SK-N-SH (cell line): ENCODE results near the gene CDIPT. TPM values are rescaled to one million over a fixed set of nuclear protein-coding genes. Genes with fewer than 3 reads are reported as not detected.
"Not testable (repeated sequence)": the region's sequence is repeated elsewhere in the genome, so short reads cannot be mapped to it uniquely, and the experiment has no call there.

Experiments used
- CTCF ChIA-PET: fragments of 300-600, 350-600 bp; formaldehyde crosslinking; extraction: SDS; loops from one replicate; lab custom pipeline; 2021; lab: Yijun Ruan, JAX
- POLR2A ChIA-PET: fragments of 350-600 bp; sonication (Branson Sonifier 250); formaldehyde crosslinking; extraction: SDS; loops from one replicate; lab custom pipeline; 2020; ENCODE audit warnings: antibody characterized with exemption, inconsistent platforms; lab: Yijun Ruan, JAX
- DNase-seq: peaks from one replicate; pipeline ENCODE4 v3.0.0; 2012
- H2AFZ ChIP-seq: fragments of 200-600 bp; sonication (generic); 2 replicates; pipeline ENCODE4 v1.8.1; 2016; ENCODE audit warnings: antibody characterized with exemption, mild to moderate bottlenecking, low read depth
- H3F3A ChIP-seq: fragments of 200-600 bp; sonication (generic); replicated peaks from 2 replicates; pipeline ENCODE3; 2016; ENCODE audit warnings: antibody characterized with exemption, mild to moderate bottlenecking; ENCODE audit not compliant: insufficient read depth
- H3K27ac ChIP-seq, 2 experiments: fragments of 200-500 bp in 1 of 2; fragments of 200-600 bp in 1 of 2; sonication (Bioruptor generic) in 1 of 2; sonication (generic), shearing (Covaris generic) in 1 of 2; 2 replicates each; pipeline versions ENCODE4 v1.5.1 to v1.6.1; 2014 to 2016; ENCODE audit warnings: low read depth in 2 of 2, inconsistent platforms in 1 of 2, low read length in 1 of 2, mild to moderate bottlenecking in 1 of 2, mixed read lengths in 1 of 2
- H3K27me3 ChIP-seq: fragments of 200-600 bp; sonication (generic), shearing (Covaris generic); 2 replicates; pipeline ENCODE4 v1.6.1; 2016; ENCODE audit warnings: mixed run types; ENCODE audit not compliant: insufficient read depth
- H3K36me3 ChIP-seq, 2 experiments: fragments of 200-500 bp in 1 of 2; fragments of 200-600 bp in 1 of 2; sonication (Bioruptor generic) in 1 of 2; sonication (generic) in 1 of 2; replicated peaks in 1 of 2; 2 replicates each; pipeline versions ENCODE3 to v1.5.1; 2014 to 2016; ENCODE audit warnings: low read length in 1 of 2, mild to moderate bottlenecking in 1 of 2; ENCODE audit not compliant: insufficient read depth in 2 of 2, control insufficient read depth in 1 of 2
- H3K4me1 ChIP-seq, 2 experiments: fragments of 200-500 bp in 1 of 2; fragments of 200-600 bp in 1 of 2; sonication (Bioruptor generic) in 1 of 2; sonication (generic), shearing (Covaris generic) in 1 of 2; 2 replicates each; pipeline versions ENCODE4 v1.5.1 to v1.6.1; 2014 to 2016; ENCODE audit warnings: low read depth in 1 of 2, low read length in 1 of 2, mixed run types in 1 of 2; ENCODE audit not compliant: insufficient read depth in 2 of 2, control insufficient read depth in 1 of 2
- H3K4me2 ChIP-seq: fragments of 200-600 bp; sonication (generic), shearing (Covaris generic); 2 replicates; pipeline ENCODE4 v1.6.1; 2017; ENCODE audit warnings: mixed run types
- H3K4me3 ChIP-seq, 2 experiments: fragments of 200-500 bp in 1 of 2; fragments of 200-600 bp in 1 of 2; sonication (Bioruptor generic) in 1 of 2; sonication (generic), shearing (Covaris generic) in 1 of 2; 2 replicates each; pipeline versions ENCODE4 v1.5.1 to v1.8.1; 2014 to 2016; ENCODE audit warnings: low read depth in 2 of 2, inconsistent platforms in 1 of 2, low read length in 1 of 2, mild to moderate bottlenecking in 1 of 2, mixed read lengths in 1 of 2, moderate library complexity in 1 of 2
- H3K79me2 ChIP-seq: fragments of 200-600 bp; sonication (generic); 2 replicates; pipeline ENCODE4 v1.8.1; 2017; ENCODE audit warnings: mild to moderate bottlenecking; ENCODE audit not compliant: insufficient read depth
- H3K9ac ChIP-seq: fragments of 200-600 bp; sonication (generic); 2 replicates; pipeline ENCODE4 v1.6.1; 2017; ENCODE audit warnings: mixed run types
- H3K9me2 ChIP-seq: fragments of 200-600 bp; sonication (generic); 2 replicates; pipeline ENCODE4 v1.6.1; 2017; ENCODE audit warnings: mixed run types
- H3K9me3 ChIP-seq: fragments of 200-600 bp; sonication (generic); 2 replicates; pipeline ENCODE4 v1.6.1; 2017; ENCODE audit warnings: mixed run types, mild to moderate bottlenecking, moderate library complexity
- H4K20me1 ChIP-seq: fragments of 200-600 bp; sonication (generic); 2 replicates; pipeline ENCODE4 v1.6.1; 2017; ENCODE audit warnings: mild to moderate bottlenecking, mixed run types; ENCODE audit not compliant: insufficient read depth
- JUND ChIP-seq: IDR thresholded peaks from 2 replicates; pipeline ENCODE4 v1.4.0; 2012
- MEF2A ChIP-seq: IDR thresholded peaks from 2 replicates; pipeline ENCODE4 v1.4.0; 2012; ENCODE audit warnings: low read depth, borderline replicate concordance
- MXI1 ChIP-seq: IDR thresholded peaks from 2 replicates; pipeline ENCODE4 v1.6.1; 2012; ENCODE audit warnings: mild to moderate bottlenecking, low read depth, low read length, improper control_type of control experiment
- NFIC ChIP-seq: IDR thresholded peaks from 2 replicates; pipeline ENCODE4 v1.4.0; 2012; ENCODE audit warnings: borderline replicate concordance
- RAD21 ChIP-seq: IDR thresholded peaks from 2 replicates; pipeline ENCODE4 v1.6.1; 2012; ENCODE audit warnings: mild to moderate bottlenecking, low read length
- RXRA ChIP-seq: IDR thresholded peaks from 2 replicates; pipeline ENCODE4 v1.4.0; 2012; ENCODE audit warnings: low read depth, mild to moderate bottlenecking, borderline replicate concordance
- SMC3 ChIP-seq: IDR thresholded peaks from 2 replicates; pipeline ENCODE4 v1.6.1; 2012; ENCODE audit warnings: low read depth, low read length, improper control_type of control experiment
- WGBS: methylation state at CpG from one replicate; pipeline ENCODE4 v1.1.6; 2017; ENCODE audit warnings: low lambda C conversion rate; 5-methylcytosine and 5-hydroxymethylcytosine counted together
- polyA plus RNA-seq, 3 experiments: library from polyadenylated mRNA; depleted of rRNA; stranded (reverse); fragments of >200 nt; gene quantifications; 2 replicates each; pipeline ENCODE4 v1.2.3, GENCODE V29; 2012
- TF ChIP-seq, protein P1 (sequence below): IDR thresholded peaks from 2 replicates; pipeline ENCODE4 v1.6.1; 2012; ENCODE audit warnings: mild to moderate bottlenecking, low read depth, low read length, moderate library complexity
- TF ChIP-seq, protein P2 (sequence below): IDR thresholded peaks from 2 replicates; pipeline ENCODE4 v1.4.0; 2012; ENCODE audit warnings: low read depth, borderline replicate concordance
- TF ChIP-seq, protein P3 (sequence below): fragments of 200-600 bp; sonication (generic); IDR thresholded peaks from 2 replicates; pipeline ENCODE4 v1.6.1; 2017; ENCODE audit warnings: antibody characterized with exemption, mild to moderate bottlenecking, moderate library complexity

CDIPT gene
- polyA plus RNA-seq, 1 of the 3 experiments (the other 2 are of a cell fraction), result 90.7 TPM

DNA sequence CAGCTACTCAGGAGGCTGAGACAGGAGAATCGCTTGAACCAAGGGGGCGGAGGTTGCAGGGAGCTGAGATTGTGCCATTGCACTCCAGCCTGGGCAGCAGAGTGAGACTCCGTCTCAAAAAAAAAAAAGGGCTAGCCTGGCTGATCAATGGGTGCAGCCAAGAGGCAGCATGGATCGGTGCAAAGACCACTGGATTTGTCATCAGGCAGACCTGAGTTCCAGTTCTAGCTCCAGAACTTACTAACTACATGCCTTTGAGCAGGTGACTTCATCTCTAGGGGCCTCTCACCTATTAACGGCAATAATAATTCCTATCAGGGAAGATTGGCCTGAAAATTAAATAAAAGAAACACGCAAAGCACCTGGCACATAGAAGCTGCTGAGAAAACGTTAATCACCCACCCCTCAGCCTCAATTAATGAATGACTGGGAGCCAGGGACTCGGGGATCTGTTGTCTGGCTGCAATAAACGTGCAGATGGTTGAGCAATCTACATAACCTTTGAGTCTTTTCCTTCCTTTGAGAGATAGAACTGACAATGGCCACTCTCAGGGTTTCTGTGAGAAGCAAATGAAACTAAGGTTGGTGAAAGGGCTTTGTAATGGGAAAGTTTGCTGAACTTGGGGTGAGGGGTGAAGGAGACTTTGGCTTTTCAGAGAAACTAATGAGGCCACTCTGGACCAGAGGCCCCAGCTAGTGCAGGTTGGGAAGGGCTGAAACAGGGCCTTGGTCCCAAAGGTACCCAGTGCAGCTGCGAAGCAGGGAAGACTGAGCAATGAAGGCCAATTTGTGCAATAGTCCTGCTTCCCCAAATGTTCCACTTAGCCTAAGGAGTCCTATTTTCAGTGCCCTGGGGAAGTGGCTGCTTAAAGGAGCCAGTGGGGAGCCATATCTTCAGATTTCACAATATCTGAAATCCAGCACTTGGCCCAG is 28.8 kb upstream of the CDIPT start:
- Histone ChIP-seq H3K79me2 (no peaks in the 10 kb centered on the region), H3F3A (peaks cover 5% of the 10 kb centered on the region), H3K9me2 (no peaks in the 10 kb centered on the region), H3K36me3 (peaks cover 0 to 5% of the 10 kb centered on the region in 2 experiments), H2AFZ (no peak overlapping the region), H3K9ac (no peak overlapping the region), H3K27ac (no peak overlapping the region), H3K4me3 (no peak overlapping the region), H3K4me1 (no peaks in the 10 kb centered on the region; a peak in 1 of 4 replicates), H3K27me3 (no peaks in the 10 kb centered on the region), H4K20me1 (no peaks in the 10 kb centered on the region), H3K4me2 (no peak overlapping the region), H3K9me3 (no peaks in the 10 kb centered on the region)
- ChIA-PET CTCF (interaction anchor here (1.1 to 1.8 kb wide), 2 partner anchors 8 to 43 kb away, joined by 3 to 4 read pairs; partner anchors contain the start of gene SEZ6L2), POLR2A (no interaction called here)
- DNase-seq, result no peak
- 82% methylated on average over 10 of the region's 10 CpGs for WGBS
- TF ChIP-seq RXRA (no peak), RAD21 (no peak), NFIC (no peak), MEF2A (no peak), MXI1 (no peak), SMC3 (no peak), JUND (no peak)
- TF ChIP-seq, protein P1, sequence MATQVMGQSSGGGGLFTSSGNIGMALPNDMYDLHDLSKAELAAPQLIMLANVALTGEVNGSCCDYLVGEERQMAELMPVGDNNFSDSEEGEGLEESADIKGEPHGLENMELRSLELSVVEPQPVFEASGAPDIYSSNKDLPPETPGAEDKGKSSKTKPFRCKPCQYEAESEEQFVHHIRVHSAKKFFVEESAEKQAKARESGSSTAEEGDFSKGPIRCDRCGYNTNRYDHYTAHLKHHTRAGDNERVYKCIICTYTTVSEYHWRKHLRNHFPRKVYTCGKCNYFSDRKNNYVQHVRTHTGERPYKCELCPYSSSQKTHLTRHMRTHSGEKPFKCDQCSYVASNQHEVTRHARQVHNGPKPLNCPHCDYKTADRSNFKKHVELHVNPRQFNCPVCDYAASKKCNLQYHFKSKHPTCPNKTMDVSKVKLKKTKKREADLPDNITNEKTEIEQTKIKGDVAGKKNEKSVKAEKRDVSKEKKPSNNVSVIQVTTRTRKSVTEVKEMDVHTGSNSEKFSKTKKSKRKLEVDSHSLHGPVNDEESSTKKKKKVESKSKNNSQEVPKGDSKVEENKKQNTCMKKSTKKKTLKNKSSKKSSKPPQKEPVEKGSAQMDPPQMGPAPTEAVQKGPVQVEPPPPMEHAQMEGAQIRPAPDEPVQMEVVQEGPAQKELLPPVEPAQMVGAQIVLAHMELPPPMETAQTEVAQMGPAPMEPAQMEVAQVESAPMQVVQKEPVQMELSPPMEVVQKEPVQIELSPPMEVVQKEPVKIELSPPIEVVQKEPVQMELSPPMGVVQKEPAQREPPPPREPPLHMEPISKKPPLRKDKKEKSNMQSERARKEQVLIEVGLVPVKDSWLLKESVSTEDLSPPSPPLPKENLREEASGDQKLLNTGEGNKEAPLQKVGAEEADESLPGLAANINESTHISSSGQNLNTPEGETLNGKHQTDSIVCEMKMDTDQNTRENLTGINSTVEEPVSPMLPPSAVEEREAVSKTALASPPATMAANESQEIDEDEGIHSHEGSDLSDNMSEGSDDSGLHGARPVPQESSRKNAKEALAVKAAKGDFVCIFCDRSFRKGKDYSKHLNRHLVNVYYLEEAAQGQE, result no peak
- TF ChIP-seq, protein P2, sequence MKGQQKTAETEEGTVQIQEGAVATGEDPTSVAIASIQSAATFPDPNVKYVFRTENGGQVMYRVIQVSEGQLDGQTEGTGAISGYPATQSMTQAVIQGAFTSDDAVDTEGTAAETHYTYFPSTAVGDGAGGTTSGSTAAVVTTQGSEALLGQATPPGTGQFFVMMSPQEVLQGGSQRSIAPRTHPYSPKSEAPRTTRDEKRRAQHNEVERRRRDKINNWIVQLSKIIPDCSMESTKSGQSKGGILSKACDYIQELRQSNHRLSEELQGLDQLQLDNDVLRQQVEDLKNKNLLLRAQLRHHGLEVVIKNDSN, result no peak
- TF ChIP-seq, protein P3, sequence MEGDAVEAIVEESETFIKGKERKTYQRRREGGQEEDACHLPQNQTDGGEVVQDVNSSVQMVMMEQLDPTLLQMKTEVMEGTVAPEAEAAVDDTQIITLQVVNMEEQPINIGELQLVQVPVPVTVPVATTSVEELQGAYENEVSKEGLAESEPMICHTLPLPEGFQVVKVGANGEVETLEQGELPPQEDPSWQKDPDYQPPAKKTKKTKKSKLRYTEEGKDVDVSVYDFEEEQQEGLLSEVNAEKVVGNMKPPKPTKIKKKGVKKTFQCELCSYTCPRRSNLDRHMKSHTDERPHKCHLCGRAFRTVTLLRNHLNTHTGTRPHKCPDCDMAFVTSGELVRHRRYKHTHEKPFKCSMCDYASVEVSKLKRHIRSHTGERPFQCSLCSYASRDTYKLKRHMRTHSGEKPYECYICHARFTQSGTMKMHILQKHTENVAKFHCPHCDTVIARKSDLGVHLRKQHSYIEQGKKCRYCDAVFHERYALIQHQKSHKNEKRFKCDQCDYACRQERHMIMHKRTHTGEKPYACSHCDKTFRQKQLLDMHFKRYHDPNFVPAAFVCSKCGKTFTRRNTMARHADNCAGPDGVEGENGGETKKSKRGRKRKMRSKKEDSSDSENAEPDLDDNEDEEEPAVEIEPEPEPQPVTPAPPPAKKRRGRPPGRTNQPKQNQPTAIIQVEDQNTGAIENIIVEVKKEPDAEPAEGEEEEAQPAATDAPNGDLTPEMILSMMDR, result no peak

DNA sequence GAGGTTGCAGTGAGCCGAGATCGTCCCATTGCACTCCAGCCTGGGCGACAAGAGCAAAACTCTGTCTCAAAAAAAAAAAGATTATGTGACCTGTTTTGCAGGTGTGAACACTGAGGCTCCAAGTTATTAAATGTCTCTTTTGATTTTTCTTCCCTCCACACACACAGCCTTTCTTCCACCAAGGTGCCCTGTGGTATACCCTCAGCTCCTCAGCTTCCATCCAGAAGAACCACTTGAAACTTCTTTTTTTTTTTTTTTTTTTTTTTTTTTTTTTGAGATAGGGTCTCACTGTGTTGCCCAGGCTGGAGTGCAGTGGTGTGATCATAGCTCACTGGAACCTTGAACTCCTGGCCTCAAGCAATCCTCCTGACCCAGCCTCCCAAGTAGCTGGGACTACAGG is 26.3 kb upstream of the CDIPT start:
- H3K27ac ChIP-seq, H3K9me3 ChIP-seq, DNase-seq, POLR2A ChIA-PET, H3K4me3 ChIP-seq, H3F3A ChIP-seq, H3K36me3 ChIP-seq, H3K9ac ChIP-seq, H4K20me1 ChIP-seq, H2AFZ ChIP-seq, H3K79me2 ChIP-seq, H3K9me2 ChIP-seq, H3K4me2 ChIP-seq, H3K27me3 ChIP-seq, H3K4me1 ChIP-seq: not testable (repeated sequence)
- 90% methylated on average over 3 of the region's 3 CpGs for WGBS
- CTCF ChIA-PET, result interaction anchor here (1.0 to 1.5 kb wide), 3 partner anchors 12 to 82 kb away, joined by 3 to 5 read pairs (median 3); no protein-coding TSS in a partner anchor
